Hepatocyte (in vitro differentiated cells): ENCODE measurements around the gene ATP6V0E1. TPM values are rescaled to one million over a fixed set of nuclear protein-coding genes. Genes with fewer than 3 reads are reported as not detected.
A peak's percentile ranks its signal among the peaks of the same experiment; 100 is the strongest.

Experiments
- DNase-seq: peaks from one replicate; pipeline ENCODE4 v3.0.0-alpha.2; 2016; ENCODE audit warnings: low spot score
- H2AFZ ChIP-seq: fragments of 200-600 bp; sonication (generic); 2 replicates; pipeline ENCODE4 v1.6.0; 2016; ENCODE audit warnings: antibody characterized with exemption, mild to moderate bottlenecking
- H3K27ac ChIP-seq: fragments of 200-600 bp; sonication (generic); 2 replicates; pipeline ENCODE4 v1.5.1; 2016; ENCODE audit warnings: mild to moderate bottlenecking
- H3K27me3 ChIP-seq: fragments of 200-600 bp; sonication (generic); 2 replicates; pipeline ENCODE4 v1.6.1; 2016
- H3K36me3 ChIP-seq: fragments of 200-600 bp; sonication (generic); replicated peaks from 2 replicates; pipeline ENCODE4 v1.5.1; 2016; ENCODE audit warnings: low read depth; ENCODE audit not compliant: insufficient read depth
- H3K4me1 ChIP-seq: fragments of 200-600 bp; sonication (generic); 2 replicates; pipeline ENCODE4 v1.5.1; 2016; ENCODE audit warnings: mild to moderate bottlenecking, moderate library complexity; ENCODE audit not compliant: insufficient read depth
- H3K4me2 ChIP-seq: fragments of 200-600 bp; sonication (generic); 2 replicates; pipeline ENCODE4 v1.6.0; 2016
- H3K4me3 ChIP-seq: fragments of 200-600 bp; sonication (generic); 2 replicates; pipeline ENCODE4 v1.5.1; 2016; ENCODE audit warnings: mild to moderate bottlenecking
- H3K79me2 ChIP-seq: fragments of 200-600 bp; sonication (generic); 2 replicates; pipeline ENCODE4 v1.6.0; 2017; ENCODE audit warnings: mild to moderate bottlenecking
- H3K9me2 ChIP-seq: fragments of 200-600 bp; sonication (generic); replicated peaks from 2 replicates; pipeline ENCODE4 v1.6.0; 2017; ENCODE audit warnings: mild to moderate bottlenecking; ENCODE audit not compliant: insufficient read depth
- H3K9me3 ChIP-seq: fragments of 200-600 bp; sonication (generic); 2 replicates; pipeline ENCODE4 v1.5.1; 2016; ENCODE audit warnings: low read depth, mild to moderate bottlenecking
- H4K20me1 ChIP-seq: fragments of 200-600 bp; sonication (generic); 2 replicates; pipeline ENCODE4 v1.6.0; 2016; ENCODE audit warnings: mild to moderate bottlenecking; ENCODE audit not compliant: insufficient read depth, poor library complexity, severe bottlenecking
- CTCF ChIP-seq: fragments of 200-600 bp; sonication (generic); IDR thresholded peaks from 2 replicates; pipeline ENCODE4 v1.5.1; 2016; ENCODE audit warnings: antibody characterized with exemption, mild to moderate bottlenecking; ENCODE audit not compliant: poor library complexity
- EZH2 ChIP-seq: fragments of 200-600 bp; sonication (generic); IDR thresholded peaks from 2 replicates; pipeline ENCODE4 v1.6.1; 2016; ENCODE audit warnings: antibody characterized with exemption, mild to moderate bottlenecking, borderline replicate concordance
- EZH2phosphoT487 ChIP-seq: fragments of 200-600 bp; sonication (generic); IDR thresholded peaks from one replicate; pipeline ENCODE4 v1.6.1; 2018; ENCODE audit warnings: antibody characterized with exemption, mild to moderate bottlenecking, low read depth, moderate library complexity; ENCODE audit not compliant: unreplicated experiment, severe bottlenecking
- WGBS: methylation state at CpG from one replicate; pipeline ENCODE4 v1.1.6; 2016; ENCODE audit warnings: low lambda C conversion rate; ENCODE audit errors: missing lambda C conversion rate; 5-methylcytosine and 5-hydroxymethylcytosine counted together
- polyA plus RNA-seq: library from polyadenylated mRNA; unstranded; fragments of >200 nt; fragmentation: Nextera tagmentation; extraction: Ambion mirVana; gene quantifications from 2 replicates; pipeline ENCODE4 v1.2.1, GENCODE V29; 2016
- small RNA-seq: library from RNA; depleted of rRNA; stranded (forward); fragments of <200 nt; gene quantifications from one replicate; pipeline ENCODE3, GENCODE V24; 2014
- total RNA-seq: library from RNA; depleted of rRNA; stranded (reverse); fragments of >200 nt; gene quantifications from 2 replicates; pipeline ENCODE4 v1.2.3, GENCODE V29; 2014

Gene ATP6V0E1
- total and polyA plus RNA-seq, 2 experiments from 2014 or later: 216 to 657 TPM

- no peaks in the 10 kb centered on the region for H3K4me1 ChIP-seq
- peaks cover 46% of the 10 kb centered on the region for H3K79me2 ChIP-seq
- H2AFZ ChIP-seq: no peak overlapping the region
- no peaks in the 10 kb centered on the region for H3K36me3 ChIP-seq
- H3K9me3 ChIP-seq: no peaks in the 10 kb centered on the region
- TF ChIP-seq EZH2 (no peak), EZH2phosphoT487 (no peak), CTCF (no peak)
- no peak overlapping the region for H3K4me2 ChIP-seq
- no peaks in the 10 kb centered on the region for H3K27me3 ChIP-seq
- no peak for DNase-seq
- H3K27ac ChIP-seq: no peak overlapping the region
- WGBS: 92% methylated on average over 3 of the region's 3 CpGs
- peaks cover 13% of the 10 kb centered on the region for H4K20me1 ChIP-seq
- H3K9me2 ChIP-seq: no peaks in the 10 kb centered on the region
- no peak overlapping the region for H3K4me3 ChIP-seq
Observed at GRCh38 chr5:173078878-173079277, 95.3 kb downstream of the ATP6V0E1 start.

Small RNA genes within 50 kb of the gene (small RNA-seq; reads per million reads assigned to genes)
- gene RF00019 (not detected), gene SNORA74B (44.4 reads per million, percentile 97 among the genes with 10 or more reads in this experiment)

Other genes starting within 250 kb of the ATP6V0E1 start
- 537 and 547 TPM in 2 replicates for gene DUSP1, start 212.6 kb upstream of the ATP6V0E1 start, total RNA-seq
- gene DUSP1, start 212.6 kb upstream of the ATP6V0E1 start, polyA plus RNA-seq: 583 and 682 TPM in 2 replicates
- 105 and 107 TPM in 2 replicates for gene ERGIC1, start 149.5 kb upstream of the ATP6V0E1 start, total RNA-seq
- 30.1 and 39.1 TPM in 2 replicates for gene ERGIC1, start 149.5 kb upstream of the ATP6V0E1 start, polyA plus RNA-seq
- gene RPL26L1, start 24.3 kb upstream of the ATP6V0E1 start, total RNA-seq: 48.0 and 51.5 TPM in 2 replicates
- gene RPL26L1, start 24.3 kb upstream of the ATP6V0E1 start, polyA plus RNA-seq: 55.2 and 69.1 TPM in 2 replicates
- gene CREBRF, start 72.6 kb downstream of the ATP6V0E1 start, total RNA-seq: 21.0 and 22.9 TPM in 2 replicates
- gene CREBRF, start 72.6 kb downstream of the ATP6V0E1 start, polyA plus RNA-seq: 14.7 and 17.8 TPM in 2 replicates
- 11.7 and 14.7 TPM in 2 replicates for gene BNIP1, start 160.8 kb downstream of the ATP6V0E1 start, total RNA-seq
- 8.8 and 13.1 TPM in 2 replicates for gene BNIP1, start 160.8 kb downstream of the ATP6V0E1 start, polyA plus RNA-seq